SK-N-MC (cell line): ENCODE data around the gene FCN2.

Experiments
- FOXP2 ChIP-seq: optimal IDR thresholded peaks from 2 replicates; pipeline ENCODE3; 2011; ENCODE audit warnings: mild to moderate bottlenecking, moderate library complexity; ENCODE audit not compliant: insufficient read depth; ENCODE audit errors: extremely low read length, control extremely low read depth
- POLR2AphosphoS5 ChIP-seq: IDR thresholded peaks from 2 replicates; pipeline ENCODE4 v1.6.1; 2012; ENCODE audit warnings: mild to moderate bottlenecking, low read depth, low read length, borderline replicate concordance

- TF ChIP-seq POLR2AphosphoS5 (no peak), FOXP2 (no peak)
Observed at GRCh38 chr9:134936346-134937163, 55.9 kb downstream of the FCN2 start.
